22Rv1 (cell line): ENCODE results near the gene ATP1A1.

Source experiments
- CTCF ChIP-seq: fragments of 450-650 bp; IDR thresholded peaks from 2 replicates; pipeline ENCODE4 v1.5.1; 2017; ENCODE audit warnings: mild to moderate bottlenecking
- ZFX ChIP-seq: fragments of 450-650 bp; IDR thresholded peaks from 2 replicates; pipeline ENCODE4 v1.6.1; 2017; ENCODE audit warnings: antibody characterized with exemption, borderline replicate concordance

GRCh38 chr1:116386042-116386441 lies 13.0 kb downstream of the ATP1A1 start:
- TF ChIP-seq CTCF (no peak), ZFX (no peak)
